ENCODE results near the gene CHCHD3. TPM values are rescaled to one million over a fixed set of nuclear protein-coding genes. Genes with fewer than 3 reads are reported as not detected.

Gene CHCHD3
- total RNA-seq, 6 experiments from 2014 or later = 51.3 to 70.0 (median 65.7) TPM

- H3K36me3 Mint-ChIP-seq (ENCODE audit: low read depth) = peaks cover 40% of the 10 kb centered on the region
- peaks cover 5% of the 10 kb centered on the region; the same call in 1 of the 2 replicates for H3K27me3 Mint-ChIP-seq (ENCODE audit: insufficient read depth)
- peak; percentile 80 for DNase-seq
- peaks cover 41% of the 10 kb centered on the region for H3K4me1 Mint-ChIP-seq (ENCODE audit: low read depth)
- TF ChIP-seq, protein P1, sequence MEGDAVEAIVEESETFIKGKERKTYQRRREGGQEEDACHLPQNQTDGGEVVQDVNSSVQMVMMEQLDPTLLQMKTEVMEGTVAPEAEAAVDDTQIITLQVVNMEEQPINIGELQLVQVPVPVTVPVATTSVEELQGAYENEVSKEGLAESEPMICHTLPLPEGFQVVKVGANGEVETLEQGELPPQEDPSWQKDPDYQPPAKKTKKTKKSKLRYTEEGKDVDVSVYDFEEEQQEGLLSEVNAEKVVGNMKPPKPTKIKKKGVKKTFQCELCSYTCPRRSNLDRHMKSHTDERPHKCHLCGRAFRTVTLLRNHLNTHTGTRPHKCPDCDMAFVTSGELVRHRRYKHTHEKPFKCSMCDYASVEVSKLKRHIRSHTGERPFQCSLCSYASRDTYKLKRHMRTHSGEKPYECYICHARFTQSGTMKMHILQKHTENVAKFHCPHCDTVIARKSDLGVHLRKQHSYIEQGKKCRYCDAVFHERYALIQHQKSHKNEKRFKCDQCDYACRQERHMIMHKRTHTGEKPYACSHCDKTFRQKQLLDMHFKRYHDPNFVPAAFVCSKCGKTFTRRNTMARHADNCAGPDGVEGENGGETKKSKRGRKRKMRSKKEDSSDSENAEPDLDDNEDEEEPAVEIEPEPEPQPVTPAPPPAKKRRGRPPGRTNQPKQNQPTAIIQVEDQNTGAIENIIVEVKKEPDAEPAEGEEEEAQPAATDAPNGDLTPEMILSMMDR (IDR thresholded peaks at IDR 0.05) = no peak
- H3K9me3 Mint-ChIP-seq = peaks cover 8% of the 10 kb centered on the region
- H3K4me3 Mint-ChIP-seq = peak overlapping the region; percentile 65; the same call in 1 of the 2 replicates
- H3K27ac Mint-ChIP-seq = peak overlapping the region; percentile 77
Observed at GRCh38 chr7:132782777-132783640, 298.9 kb downstream of the CHCHD3 start.

GRCh38 chr7:132780822-132781221 is 301.1 kb downstream of the CHCHD3 start:
- Mint-ChIP-seq H3K27me3 (ENCODE audit: insufficient read depth) (peaks cover 9% of the 10 kb centered on the region), H3K4me1 (ENCODE audit: low read depth) (peaks cover 41% of the 10 kb centered on the region), H3K4me3 (no peak overlapping the region), H3K27ac (no peak overlapping the region), H3K36me3 (ENCODE audit: low read depth) (peaks cover 22% of the 10 kb centered on the region), H3K9me3 (no peaks in the 10 kb centered on the region)
- TF ChIP-seq, protein P1 (IDR thresholded peaks at IDR 0.05) = no peak
- no peak for DNase-seq

DNA sequence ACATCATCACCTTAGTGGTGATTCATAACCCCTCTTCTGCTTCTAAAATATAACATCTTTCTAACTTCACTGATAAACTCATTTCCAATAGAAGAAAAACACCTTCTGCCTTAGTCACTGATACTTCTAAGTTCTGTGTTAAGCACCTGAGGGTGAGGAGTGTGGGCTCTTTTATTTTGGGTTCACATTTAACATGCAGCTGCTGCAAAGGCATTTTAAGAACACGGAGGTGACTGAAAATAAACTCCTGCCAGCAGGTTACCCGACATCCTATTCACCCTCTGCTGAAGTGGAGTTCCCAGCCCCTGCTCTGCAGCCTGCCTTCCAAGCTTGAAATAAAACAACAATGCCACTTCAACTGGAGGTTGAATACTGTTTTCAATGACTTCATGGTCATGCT is 302.7 kb downstream of the CHCHD3 start:
- Mint-ChIP-seq H3K36me3 (ENCODE audit: low read depth) (peaks cover 10% of the 10 kb centered on the region; the same call in 1 of the 2 replicates), H3K27me3 (ENCODE audit: insufficient read depth) (peaks cover 9% of the 10 kb centered on the region), H3K4me3 (no peak overlapping the region), H3K27ac (no peak overlapping the region), H3K9me3 (no peaks in the 10 kb centered on the region), H3K4me1 (ENCODE audit: low read depth) (peaks cover 26% of the 10 kb centered on the region)
- no peak for DNase-seq
- TF ChIP-seq, protein P1 (IDR thresholded peaks at IDR 0.05) = no peak

DNA sequence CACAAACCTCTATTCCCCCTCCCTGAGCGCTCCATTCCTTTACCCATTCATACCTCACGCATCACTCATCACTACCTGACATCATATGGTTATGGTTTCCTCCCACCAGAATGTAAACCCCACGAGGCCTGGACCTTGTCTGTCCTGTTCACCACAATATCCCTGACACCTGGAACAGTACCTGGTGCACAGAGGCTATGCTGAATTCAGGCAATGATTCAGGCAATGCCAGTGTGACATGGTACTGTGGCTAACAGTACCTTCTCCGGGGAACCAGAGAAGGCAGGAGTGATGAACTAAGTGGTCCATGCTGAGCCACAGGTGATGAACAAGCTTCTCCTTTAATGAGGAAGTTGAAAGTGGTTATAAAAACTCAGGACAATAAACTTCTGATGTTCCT is 303.1 kb downstream of the CHCHD3 start:
- no peaks in the 10 kb centered on the region for H3K9me3 Mint-ChIP-seq
- no peak overlapping the region; the same call in 1 of the 2 replicates for H3K4me3 Mint-ChIP-seq
- peaks cover 9% of the 10 kb centered on the region for H3K27me3 Mint-ChIP-seq (ENCODE audit: insufficient read depth)
- DNase-seq = no peak
- H3K36me3 Mint-ChIP-seq (ENCODE audit: low read depth) = peaks cover 10% of the 10 kb centered on the region; the same call in 1 of the 2 replicates
- no peak overlapping the region for H3K27ac Mint-ChIP-seq
- peaks cover 25% of the 10 kb centered on the region for H3K4me1 Mint-ChIP-seq (ENCODE audit: low read depth)
- TF ChIP-seq, protein P1 (IDR thresholded peaks at IDR 0.05) = no peak

DNA sequence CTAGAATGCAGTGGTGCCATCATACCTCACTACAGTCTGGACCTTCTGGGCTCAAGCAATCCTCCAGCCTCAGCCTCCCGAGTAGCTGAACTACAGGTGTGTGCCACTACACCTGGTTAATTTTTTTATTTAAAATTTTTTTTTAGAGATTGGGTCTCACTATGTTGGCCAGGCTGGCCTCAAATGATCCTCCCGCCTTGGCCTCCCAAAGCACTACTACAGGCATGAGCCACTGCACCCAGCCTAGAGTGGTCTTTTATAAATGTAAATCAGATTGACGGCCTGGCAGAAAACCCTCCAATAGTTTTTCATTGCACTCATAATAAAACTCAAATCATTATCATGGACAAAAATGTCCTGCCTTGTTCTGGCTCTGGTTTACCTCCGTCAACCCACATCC is 303.9 kb downstream of the CHCHD3 start:
- TF ChIP-seq, protein P1 (IDR thresholded peaks at IDR 0.05) = no peak
- Mint-ChIP-seq H3K27ac (no peak overlapping the region), H3K27me3 (ENCODE audit: insufficient read depth) (peaks cover 9% of the 10 kb centered on the region), H3K36me3 (ENCODE audit: low read depth) (peaks cover 10% of the 10 kb centered on the region; the same call in 1 of the 2 replicates), H3K4me1 (ENCODE audit: low read depth) (peaks cover 25% of the 10 kb centered on the region), H3K4me3 (no peak overlapping the region), H3K9me3 (no peaks in the 10 kb centered on the region)
- DNase-seq = no peak

All from HFFc6 (cell line).